H9 (cell line): ENCODE measurements around the gene UBE2Q2. TPM values are rescaled to one million over a fixed set of nuclear protein-coding genes. Genes with fewer than 3 reads are reported as not detected.

Source experiments
- DNase-seq: peaks from one replicate; pipeline ENCODE4 v3.0.0-alpha.2; 2017
- H2AFZ ChIP-seq: one replicate; pipeline ENCODE4 v1.6.1; 2013; ENCODE audit warnings: mild to moderate bottlenecking, low read length, control low read depth, moderate library complexity
- H2AK5ac ChIP-seq: 2 replicates; pipeline ENCODE4 v1.6.1; 2013; ENCODE audit warnings: low read length, control low read depth, mixed read lengths; ENCODE audit not compliant: insufficient read length
- H2BK120ac ChIP-seq: one replicate; pipeline ENCODE4 v1.6.1; 2013; ENCODE audit warnings: low read depth, mild to moderate bottlenecking, low read length, control low read depth, inconsistent platforms; ENCODE audit not compliant: poor library complexity, severe bottlenecking
- H2BK12ac ChIP-seq: 2 replicates; pipeline ENCODE4 v1.6.1; 2013; ENCODE audit warnings: low read length, control low read depth, mixed read lengths, low read depth; ENCODE audit not compliant: insufficient read length
- H2BK15ac ChIP-seq: 2 replicates; pipeline ENCODE4 v1.6.1; 2013; ENCODE audit warnings: low read depth, low read length, control low read depth
- H2BK20ac ChIP-seq: one replicate; pipeline ENCODE4 v1.6.1; 2013; ENCODE audit warnings: low read depth, mild to moderate bottlenecking, low read length, control low read depth, inconsistent platforms; ENCODE audit not compliant: poor library complexity, severe bottlenecking
- H2BK5ac ChIP-seq: 2 replicates; pipeline ENCODE4 v1.6.1; 2013; ENCODE audit warnings: low read length, control low read depth, mixed read lengths; ENCODE audit not compliant: insufficient read length
- H3K14ac ChIP-seq: 2 replicates; pipeline ENCODE4 v1.6.1; 2013; ENCODE audit warnings: low read length, control low read depth; ENCODE audit not compliant: insufficient read depth
- H3K18ac ChIP-seq: 2 replicates; pipeline ENCODE4 v1.6.1; 2013; ENCODE audit warnings: low read depth, mild to moderate bottlenecking, mixed read lengths, low read length, control low read depth; ENCODE audit not compliant: insufficient read length
- H3K23ac ChIP-seq: 2 replicates; pipeline ENCODE4 v1.6.1; 2013; ENCODE audit warnings: low read length, control low read depth, mixed read lengths, low read depth; ENCODE audit not compliant: insufficient read length
- H3K23me2 ChIP-seq: 2 replicates; pipeline ENCODE4 v1.6.1; 2013; ENCODE audit warnings: low read depth, mild to moderate bottlenecking, mixed read lengths, low read length, control low read depth; ENCODE audit not compliant: insufficient read length, poor library complexity, severe bottlenecking
- H3K27ac ChIP-seq: 2 replicates; pipeline ENCODE4 v1.5.1; 2013; ENCODE audit warnings: low read length, control low read depth, mixed read lengths, low read depth; ENCODE audit not compliant: insufficient read length
- H3K27me3 ChIP-seq: 2 replicates; pipeline ENCODE4 v1.6.1; 2013; ENCODE audit warnings: low read length, control low read depth, inconsistent platforms; ENCODE audit not compliant: insufficient read depth
- H3K4ac ChIP-seq: 2 replicates; pipeline ENCODE4 v1.6.1; 2013; ENCODE audit warnings: low read depth, mild to moderate bottlenecking, control low read depth, inconsistent platforms, low read length, moderate library complexity
- H3K4me1 ChIP-seq: 2 replicates; pipeline ENCODE4 v1.6.1; 2013; ENCODE audit warnings: low read length, control low read depth, inconsistent platforms; ENCODE audit not compliant: insufficient read depth
- H3K4me2 ChIP-seq: 2 replicates; pipeline ENCODE4 v1.6.1; 2013; ENCODE audit warnings: low read length, control low read depth, mixed read lengths; ENCODE audit not compliant: insufficient read length, insufficient read depth
- H3K56ac ChIP-seq: 2 replicates; pipeline ENCODE4 v1.6.1; 2013; ENCODE audit warnings: low read depth, mild to moderate bottlenecking, mixed read lengths, low read length, control low read depth; ENCODE audit not compliant: insufficient read length
- H3K79me1 ChIP-seq: 2 replicates; pipeline ENCODE4 v1.6.1; 2013; ENCODE audit warnings: low read depth, mild to moderate bottlenecking, moderate library complexity, low read length, control low read depth, inconsistent platforms; ENCODE audit not compliant: insufficient read depth, poor library complexity, severe bottlenecking
- H3K79me2 ChIP-seq: 2 replicates; pipeline ENCODE4 v1.6.1; 2013; ENCODE audit warnings: low read length, control low read depth, inconsistent platforms; ENCODE audit not compliant: insufficient read depth
- H3K9ac ChIP-seq: 2 replicates; pipeline ENCODE4 v1.6.1; 2013; ENCODE audit warnings: low read length, control low read depth, mixed read lengths; ENCODE audit not compliant: insufficient read length; ENCODE audit errors: extremely low read depth
- H3K9me3 ChIP-seq: one replicate; pipeline ENCODE4 v1.6.1; 2013; ENCODE audit warnings: low read depth, low read length, inconsistent platforms; ENCODE audit not compliant: control insufficient read depth
- H3T11ph ChIP-seq: one replicate; pipeline ENCODE4 v1.6.1; 2013; ENCODE audit warnings: mild to moderate bottlenecking, low read length, control low read depth, inconsistent platforms
- H4K20me1 ChIP-seq: one replicate; pipeline ENCODE4 v1.6.1; 2013; ENCODE audit not compliant: control insufficient read depth, insufficient read length, insufficient read depth
- H4K5ac ChIP-seq: 2 replicates; pipeline ENCODE4 v1.6.1; 2013; ENCODE audit warnings: low read depth, mild to moderate bottlenecking, mixed read lengths, low read length, control low read depth; ENCODE audit not compliant: insufficient read length
- H4K8ac ChIP-seq: replicated peaks from 2 replicates; pipeline ENCODE4 v1.6.1; 2013; ENCODE audit warnings: low read length, control low read depth, mixed read lengths, low read depth; ENCODE audit not compliant: insufficient read length
- H4K91ac ChIP-seq: 2 replicates; pipeline ENCODE4 v1.6.1; 2013; ENCODE audit warnings: low read depth, mild to moderate bottlenecking, moderate library complexity, mixed read lengths, low read length, control low read depth; ENCODE audit not compliant: insufficient read length
- H3K27ac Mint-ChIP-seq, 3 experiments: 2 replicates in 2 of 3; 3 replicates in 1 of 3; pipeline ENCODE4 v1.8.0; 2020 to 2021; ENCODE audit warnings: mixed read lengths in 3 of 3, mild to moderate bottlenecking in 1 of 3, moderate library complexity in 1 of 3
- H3K27me3 Mint-ChIP-seq: 2 replicates; pipeline ENCODE4 v1.8.0; 2021; ENCODE audit warnings: low read depth, mild to moderate bottlenecking, moderate library complexity, mixed read lengths
- H3K36me3 Mint-ChIP-seq, 3 experiments: 2 replicates in 2 of 3; 3 replicates in 1 of 3; pipeline ENCODE4 v1.8.0; 2020 to 2021; ENCODE audit warnings: low read depth in 3 of 3, mixed read lengths in 3 of 3; ENCODE audit not compliant: insufficient read depth in 1 of 3
- H3K4me1 Mint-ChIP-seq, 2 experiments: 2 replicates each; pipeline ENCODE4 v1.8.0; 2020; ENCODE audit warnings: mixed read lengths in 2 of 2
- H3K4me3 Mint-ChIP-seq, 2 experiments: 2 replicates in 1 of 2; 3 replicates in 1 of 2; pipeline ENCODE4 v1.8.0; 2020 to 2021; ENCODE audit warnings: mild to moderate bottlenecking in 2 of 2, mixed read lengths in 2 of 2, moderate library complexity in 1 of 2
- H3K9me3 Mint-ChIP-seq, 2 experiments: 2 replicates in 1 of 2; 3 replicates in 1 of 2; pipeline ENCODE4 v1.8.0; 2020; ENCODE audit warnings: mild to moderate bottlenecking in 2 of 2, mixed read lengths in 2 of 2, moderate library complexity in 1 of 2
- CTCF ChIP-seq: fragments of 200-600 bp; sonication (generic); conservative IDR thresholded peaks from 3 replicates; pipeline ENCODE4 v1.8.0; 2021; ENCODE audit warnings: antibody characterized with exemption, mild to moderate bottlenecking
- WGBS: extraction: QIAGEN DNeasy Blood & Tissue Kit; methylation state at CpG from one replicate; pipeline ENCODE4 v1.1.7; 2013; ENCODE audit warnings: missing lambda C conversion rate, low lambda C conversion rate, mixed read lengths; ENCODE audit not compliant: insufficient read length; ENCODE audit errors: extremely low coverage; 5-methylcytosine and 5-hydroxymethylcytosine counted together
- total RNA-seq: library from RNA; stranded (reverse); gene quantifications from 2 replicates; pipeline ENCODE4 v1.2.1, GENCODE V29; 2021

The UBE2Q2 gene
- total RNA-seq, 1 experiment from 2014 or later = 29.6 TPM

DNA sequence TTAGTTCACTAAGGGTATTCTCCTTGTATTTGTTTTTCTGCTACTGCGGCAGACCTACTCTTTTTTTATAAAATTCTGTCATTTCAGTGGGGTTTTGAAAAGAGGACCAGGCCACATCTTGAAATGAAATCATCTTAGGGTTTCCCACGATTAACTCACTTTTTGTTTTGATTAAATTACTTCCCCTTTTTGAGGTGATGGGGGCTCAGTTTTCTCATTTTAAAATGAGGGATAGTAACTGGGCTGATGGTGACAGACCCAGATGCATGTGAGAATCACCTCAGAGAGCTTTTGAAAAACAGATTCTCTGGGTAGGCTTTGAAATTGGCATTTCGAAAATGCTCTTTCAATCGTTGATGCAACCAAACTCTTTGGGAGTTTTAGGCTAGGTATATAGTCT lies 24.2 kb downstream of the UBE2Q2 start:
- no peaks in the 10 kb centered on the region for H3K9me3 Mint-ChIP-seq

More for the DNA sequence above, 24.2 kb downstream of the UBE2Q2 start:
- H2BK20ac ChIP-seq = no peak overlapping the region
- H3K79me2 ChIP-seq = no peaks in the 10 kb centered on the region
- H3K18ac ChIP-seq = no peak overlapping the region
- no peak overlapping the region for H3T11ph ChIP-seq
- no peak for TF ChIP-seq CTCF
- no peak overlapping the region for H3K23ac ChIP-seq
- H3K23me2 ChIP-seq = no peaks in the 10 kb centered on the region
- H2AFZ ChIP-seq = no peak overlapping the region
- no peak overlapping the region for H3K9ac ChIP-seq
- no peak for DNase-seq
- Mint-ChIP-seq H3K4me1 (peaks cover 59 to 66% of the 10 kb centered on the region in 2 experiments), H3K36me3 (peaks cover 7 to 35% (median 32%) of the 10 kb centered on the region in 3 experiments; a peak in 6 of 7 replicates), H3K27ac (peak overlapping the region in 2 of 3 experiments; percentile 42 to 86; a peak in 5 of 7 replicates), H3K4me3 (no peak overlapping the region; a peak in 1 of 5 replicates), H3K27me3 (no peaks in the 10 kb centered on the region)
- H3K4me1 ChIP-seq = peaks cover 12% of the 10 kb centered on the region
- no peaks in the 10 kb centered on the region for H3K9me3 ChIP-seq
- H3K14ac ChIP-seq = no peak overlapping the region
- peak overlapping the region; percentile 61 for H3K27ac ChIP-seq
- H4K8ac ChIP-seq = no peak overlapping the region
- H2BK5ac ChIP-seq = no peak overlapping the region
- no peak overlapping the region for H4K91ac ChIP-seq
- H3K4ac ChIP-seq = no peak overlapping the region
- no CpG with 5 or more reads among the region's 4 CpGs for WGBS
- no peak overlapping the region for H2AK5ac ChIP-seq
- H2BK15ac ChIP-seq = no peak overlapping the region
- H3K56ac ChIP-seq = no peak overlapping the region
- no peaks in the 10 kb centered on the region for H4K20me1 ChIP-seq
- H3K4me2 ChIP-seq = no peak overlapping the region
- H2BK120ac ChIP-seq = no peak overlapping the region
- no peak overlapping the region for H2BK12ac ChIP-seq
- H4K5ac ChIP-seq = no peak overlapping the region
- H3K79me1 ChIP-seq = no peaks in the 10 kb centered on the region
- no peaks in the 10 kb centered on the region for H3K27me3 ChIP-seq
